ENCODE results near the gene TRDMT1.

The TRDMT1 gene

GRCh38 chr10:17209302-17209701 is 7.8 kb upstream of the TRDMT1 start:
- DNase-seq, result no peak

DNA sequence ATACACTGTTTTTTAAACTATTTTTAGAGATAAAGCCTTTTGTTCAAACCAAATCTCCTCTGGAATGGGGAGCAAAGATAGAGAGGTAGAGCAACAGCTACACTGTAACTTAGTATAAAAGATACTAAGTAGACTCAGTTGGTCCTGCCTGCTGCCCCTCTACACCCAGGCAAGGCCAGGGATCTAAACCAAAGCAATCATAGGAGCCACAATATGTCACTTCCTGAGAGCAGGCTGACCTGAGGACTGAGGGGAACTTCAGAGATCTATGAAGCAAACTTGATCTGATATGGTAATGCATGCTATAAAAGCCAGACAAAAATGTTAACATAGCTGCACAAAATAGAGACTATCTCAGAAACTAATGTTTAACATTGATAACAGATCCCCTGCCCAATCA is 7.0 kb upstream of the TRDMT1 start:
- no peak for DNase-seq

DNA sequence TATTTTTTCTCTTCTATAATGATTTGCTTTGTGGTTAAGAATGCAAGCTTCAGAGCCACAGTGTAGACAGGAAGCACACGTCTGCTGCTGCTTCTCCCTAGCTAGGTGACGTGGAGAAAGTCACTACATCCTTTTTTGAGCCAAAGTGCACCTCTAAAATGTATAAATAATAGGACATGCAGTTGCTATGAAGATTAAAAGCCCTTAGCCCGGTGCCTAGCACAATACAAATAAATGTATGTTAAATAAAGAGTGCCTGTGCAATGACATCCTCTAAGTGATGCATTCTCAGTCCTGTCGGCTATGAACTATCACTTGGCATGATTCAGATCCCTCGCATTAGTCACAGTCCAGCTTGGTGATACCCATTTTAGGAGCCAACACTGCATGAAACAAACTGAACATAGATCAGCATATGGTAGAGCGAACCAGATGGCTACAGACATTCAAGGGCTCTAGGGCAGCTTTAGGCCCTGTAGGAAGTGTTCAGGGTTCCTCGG is 4.8 kb upstream of the TRDMT1 start:
- DNase-seq, result peak; percentile 74

DNA sequence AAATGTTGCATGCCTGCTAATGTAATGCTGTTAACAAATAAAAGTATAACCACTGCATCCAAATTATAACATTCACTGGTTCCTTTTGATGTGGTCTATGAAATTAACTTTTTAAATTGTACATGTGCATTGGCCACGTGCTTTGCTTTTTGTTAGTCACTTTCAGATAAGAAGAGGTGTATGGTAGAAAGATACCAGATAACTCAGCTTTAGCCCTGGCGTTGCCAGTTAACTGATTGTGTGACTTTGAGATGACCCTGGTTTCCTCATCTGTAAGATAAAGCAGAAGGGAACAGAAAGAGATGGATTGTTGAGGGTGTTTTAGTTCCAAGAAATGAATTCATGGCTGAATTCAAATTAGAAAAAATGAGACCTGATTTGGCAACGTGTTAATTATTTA is 1.9 kb upstream of the TRDMT1 start:
- DNase-seq, result no peak

DNA sequence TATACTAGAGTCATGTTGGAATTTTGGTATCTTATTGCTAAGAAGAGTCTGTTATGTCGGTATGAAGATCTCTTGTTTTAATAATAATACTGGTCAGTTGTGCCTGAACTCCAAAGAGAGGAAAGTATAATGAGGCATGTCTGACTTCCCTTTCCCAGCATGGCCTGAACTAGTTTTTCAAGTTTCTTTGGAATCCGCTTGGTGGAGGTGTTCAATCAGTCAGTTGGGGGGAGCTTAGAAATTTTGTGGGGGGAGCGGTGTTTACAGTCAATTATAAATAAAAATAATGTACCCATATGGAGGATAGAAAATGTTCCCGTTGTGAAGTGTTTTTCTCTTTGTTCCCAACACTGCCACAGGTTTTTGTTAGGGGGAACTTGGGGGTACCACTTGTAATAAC is 1.5 kb upstream of the TRDMT1 start:
- DNase-seq, result no peak

DNA sequence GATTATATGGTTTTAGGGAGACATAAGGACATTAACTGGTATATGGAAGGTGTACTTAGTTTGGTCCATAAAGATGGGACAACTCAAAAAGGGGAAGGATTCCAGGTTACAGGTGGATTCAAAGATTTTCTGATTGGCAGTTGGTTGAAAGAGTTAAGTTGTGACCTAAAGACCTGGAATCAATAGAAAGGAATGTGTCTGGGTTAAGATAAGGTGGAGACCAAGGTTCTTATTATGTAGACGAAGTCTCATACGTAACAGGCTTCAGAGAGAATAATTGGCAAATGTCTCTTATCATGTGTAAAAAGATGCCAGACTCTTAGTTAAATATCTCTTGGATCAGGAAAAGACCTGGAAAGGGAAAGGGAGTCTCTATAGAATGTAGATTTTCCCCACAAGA is 1.0 kb upstream of the TRDMT1 start:
- DNase-seq, result no peak

DNA sequence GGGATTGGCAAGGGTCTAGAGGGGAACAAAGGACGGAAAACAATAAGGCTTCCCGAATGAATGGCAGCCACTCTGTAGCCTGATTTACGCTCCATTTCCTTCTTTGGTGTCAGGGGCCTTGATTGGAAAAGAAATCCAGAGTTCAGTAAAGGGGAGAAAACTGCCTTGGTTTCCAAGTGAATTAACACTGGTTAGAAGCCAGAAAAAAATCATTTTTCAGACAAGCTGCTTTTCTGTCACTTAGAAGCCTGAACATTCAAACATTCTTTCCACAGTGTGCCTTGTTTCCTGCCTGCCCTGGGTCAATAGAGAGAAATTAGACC is 283 bp upstream of the TRDMT1 start:
- DNase-seq, result no peak

GRCh38 chr10:17200001-17200911 is 1.2 kb downstream of the TRDMT1 start:
- no peak for DNase-seq

DNA sequence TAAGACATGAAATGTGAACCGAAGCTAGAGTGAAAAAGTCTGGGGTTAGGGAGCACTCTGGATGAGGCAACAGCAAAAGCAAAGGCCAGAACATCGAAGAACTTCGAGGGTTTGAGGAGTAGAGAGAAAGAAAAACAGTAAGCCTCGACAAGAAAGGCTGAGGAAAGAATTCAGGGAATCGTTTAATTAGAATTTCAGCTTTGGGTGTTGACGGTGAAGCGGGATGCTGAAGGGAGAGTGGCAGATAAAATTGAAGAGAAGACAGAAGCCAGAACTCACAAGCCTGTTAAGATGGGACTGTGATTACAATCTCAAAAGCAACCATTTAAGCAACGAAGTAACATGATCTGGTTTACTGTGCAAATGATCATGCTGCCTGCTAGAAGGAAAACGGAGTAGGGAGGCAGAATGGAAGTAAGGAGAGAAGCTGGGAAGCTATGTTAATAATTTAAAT is 2.1 kb downstream of the TRDMT1 start:
- no peak for DNase-seq

DNA sequence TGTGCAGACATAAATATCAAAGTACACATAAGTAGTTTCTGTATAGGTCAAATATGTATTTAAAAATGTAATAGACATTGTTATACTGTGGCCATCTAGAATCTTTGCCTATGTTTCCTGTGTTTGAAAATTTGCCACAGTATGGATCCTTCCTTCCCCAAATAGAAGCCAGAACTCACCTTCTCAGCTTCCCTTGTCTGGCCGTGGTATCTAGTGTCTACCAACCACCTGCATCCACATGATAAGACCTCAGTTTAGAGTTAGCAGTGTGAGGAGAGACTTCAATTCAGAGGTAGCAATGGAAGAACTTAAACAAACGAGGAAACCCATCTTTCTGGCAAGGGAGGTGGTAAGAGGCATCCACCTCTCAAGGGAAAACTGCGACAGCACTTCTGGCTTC is 4.9 kb downstream of the TRDMT1 start:
- DNase-seq, result no peak

DNA sequence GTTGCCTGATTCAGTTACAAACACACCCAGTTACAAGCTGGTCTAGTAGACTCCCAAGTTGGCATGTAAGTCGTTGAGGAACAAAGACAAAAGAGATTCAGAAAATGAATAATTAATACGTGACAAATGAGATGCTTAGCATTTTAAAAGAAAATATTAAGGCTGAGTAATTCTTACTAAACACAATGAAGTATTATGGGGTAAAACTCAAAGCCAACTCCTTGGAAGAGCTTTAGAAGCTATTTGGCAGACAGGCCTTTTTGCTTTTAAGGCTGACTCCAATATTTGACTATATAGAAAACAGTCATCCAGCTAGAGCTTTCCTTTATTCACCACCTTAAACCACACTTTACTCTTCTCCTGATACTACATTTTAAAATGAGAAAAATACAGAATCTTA is 5.4 kb downstream of the TRDMT1 start:
- no peak for DNase-seq

GRCh38 chr10:17195083-17195482 is 6.4 kb downstream of the TRDMT1 start:
- DNase-seq, result no peak

GRCh38 chr10:17190602-17191001 is 10.9 kb downstream of the TRDMT1 start:
- no peak for DNase-seq

- DNase-seq, result no peak
Measured at GRCh38 chr10:17188644-17189172, 12.8 kb downstream of the TRDMT1 start.

GRCh38 chr10:17185873-17186272 is 15.6 kb downstream of the TRDMT1 start:
- DNase-seq, result no peak

GRCh38 chr10:17183110-17183509 is 18.4 kb downstream of the TRDMT1 start:
- DNase-seq, result no peak

DNA sequence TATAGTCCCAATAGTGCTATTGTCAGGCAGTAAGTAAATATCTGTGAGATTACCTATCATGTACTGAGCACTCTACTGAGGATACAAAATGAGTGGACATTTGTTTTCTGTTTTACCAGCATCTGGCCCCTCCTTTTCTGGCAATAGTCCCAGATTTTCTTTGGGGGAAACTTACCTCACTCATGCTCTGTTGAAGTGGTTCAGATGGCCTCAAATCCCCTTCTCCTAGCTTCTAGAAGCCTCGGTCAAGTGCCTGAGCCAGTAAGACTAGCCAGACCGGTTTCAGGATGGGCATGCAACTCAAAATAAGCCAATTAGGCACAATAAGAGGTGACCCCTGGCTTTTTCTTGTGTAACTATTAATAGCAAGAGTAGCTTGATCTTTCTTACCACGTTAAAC is 19.7 kb downstream of the TRDMT1 start:
- DNase-seq, result no peak

DNA sequence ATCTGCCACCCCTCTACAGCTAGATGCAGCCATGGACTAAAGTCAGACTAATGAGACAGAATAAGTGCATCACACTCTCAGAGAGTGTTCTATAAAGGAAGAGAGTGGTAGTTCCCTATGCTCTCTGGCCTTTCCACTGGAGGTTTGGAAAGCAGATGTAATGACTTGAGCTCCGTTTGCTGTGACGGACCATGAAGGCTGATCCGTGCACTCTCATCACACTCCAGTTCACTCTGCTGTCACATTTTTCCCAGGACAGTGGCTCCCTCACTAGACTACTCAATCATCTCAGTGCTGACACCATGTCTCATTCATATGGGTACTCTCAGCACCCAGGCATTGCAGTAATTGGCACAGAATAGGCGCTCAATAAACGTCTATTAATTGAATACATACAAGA is 20.4 kb downstream of the TRDMT1 start:
- DNase-seq, result no peak

GRCh38 chr10:17179002-17179401 is 22.5 kb downstream of the TRDMT1 start:
- DNase-seq, result no peak

- DNase-seq, result no peak
Measured at GRCh38 chr10:17178006-17178405, 23.5 kb downstream of the TRDMT1 start.

DNA sequence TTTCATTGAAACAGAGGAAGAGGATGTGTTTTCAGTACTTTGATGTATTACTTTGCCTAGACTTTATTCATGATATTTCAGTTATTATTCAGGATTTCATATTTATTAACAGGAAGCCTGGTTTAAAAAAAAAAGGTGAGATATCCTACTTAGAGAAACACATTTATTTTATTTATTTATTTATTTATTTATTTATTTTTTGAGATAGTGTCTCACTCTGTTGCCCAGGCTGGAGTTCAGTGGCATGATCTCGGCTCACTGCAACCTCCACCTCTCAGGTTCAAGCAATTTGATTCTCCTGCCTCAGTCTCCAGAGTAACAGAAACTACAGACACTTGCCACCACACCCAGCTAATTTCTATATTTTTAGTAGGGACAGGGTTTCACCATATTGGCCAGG is 24.5 kb downstream of the TRDMT1 start:
- no peak for DNase-seq

GRCh38 chr10:17176091-17176490 is 25.4 kb downstream of the TRDMT1 start:
- DNase-seq, result no peak

GRCh38 chr10:17175551-17175950 is 25.9 kb downstream of the TRDMT1 start:
- no peak for DNase-seq

DNA sequence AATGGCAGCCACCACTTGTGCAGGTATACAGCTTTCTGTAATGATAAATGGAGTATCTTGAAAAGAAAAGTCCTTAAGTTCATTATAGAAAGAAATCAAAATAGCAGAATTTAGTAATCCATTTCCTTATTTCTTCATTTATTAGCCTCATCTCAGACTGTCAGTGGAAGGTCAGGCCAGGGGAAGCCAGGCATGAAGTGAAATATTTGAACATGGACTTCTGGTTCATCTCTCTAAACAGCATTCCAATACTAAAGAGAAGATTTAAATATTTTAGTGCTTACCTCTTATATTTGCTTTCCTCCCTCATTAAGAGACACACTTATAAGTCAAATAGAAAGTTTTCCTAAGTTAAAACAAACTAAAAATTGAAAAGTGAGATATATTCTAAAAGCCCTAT is 26.8 kb downstream of the TRDMT1 start:
- DNase-seq, result no peak

DNA sequence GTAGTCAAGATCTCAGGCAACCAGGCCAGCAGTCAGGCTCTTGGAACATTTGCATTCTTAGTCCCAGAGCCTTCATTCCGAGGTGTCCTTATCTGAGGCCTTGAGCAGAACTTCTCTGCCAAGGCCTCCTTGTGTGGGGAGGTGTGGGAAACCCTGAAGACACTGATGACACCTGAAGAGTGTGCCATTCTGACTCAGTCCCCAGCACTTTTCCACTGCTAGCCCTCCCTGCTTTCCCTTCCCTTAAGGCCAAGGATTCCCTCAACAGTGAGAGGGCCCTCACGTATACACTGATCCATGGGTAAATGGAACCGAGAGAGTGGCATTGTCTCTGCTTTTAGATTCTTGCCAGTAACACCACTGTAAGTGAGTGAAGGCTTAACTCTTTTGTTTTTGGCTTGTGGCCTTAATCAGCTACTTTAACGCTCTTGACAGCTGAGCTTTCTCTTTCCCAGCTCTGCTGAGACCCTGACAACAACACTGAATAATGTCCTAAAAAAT is 30.3 kb downstream of the TRDMT1 start:
- DNase-seq, result no peak
